ENCODE data around the gene SPTBN1. TPM values are rescaled to one million over a fixed set of nuclear protein-coding genes. Genes with fewer than 3 reads are reported as not detected.

The SPTBN1 gene
- polyA plus RNA-seq, 1 donor = 256 TPM

DNA sequence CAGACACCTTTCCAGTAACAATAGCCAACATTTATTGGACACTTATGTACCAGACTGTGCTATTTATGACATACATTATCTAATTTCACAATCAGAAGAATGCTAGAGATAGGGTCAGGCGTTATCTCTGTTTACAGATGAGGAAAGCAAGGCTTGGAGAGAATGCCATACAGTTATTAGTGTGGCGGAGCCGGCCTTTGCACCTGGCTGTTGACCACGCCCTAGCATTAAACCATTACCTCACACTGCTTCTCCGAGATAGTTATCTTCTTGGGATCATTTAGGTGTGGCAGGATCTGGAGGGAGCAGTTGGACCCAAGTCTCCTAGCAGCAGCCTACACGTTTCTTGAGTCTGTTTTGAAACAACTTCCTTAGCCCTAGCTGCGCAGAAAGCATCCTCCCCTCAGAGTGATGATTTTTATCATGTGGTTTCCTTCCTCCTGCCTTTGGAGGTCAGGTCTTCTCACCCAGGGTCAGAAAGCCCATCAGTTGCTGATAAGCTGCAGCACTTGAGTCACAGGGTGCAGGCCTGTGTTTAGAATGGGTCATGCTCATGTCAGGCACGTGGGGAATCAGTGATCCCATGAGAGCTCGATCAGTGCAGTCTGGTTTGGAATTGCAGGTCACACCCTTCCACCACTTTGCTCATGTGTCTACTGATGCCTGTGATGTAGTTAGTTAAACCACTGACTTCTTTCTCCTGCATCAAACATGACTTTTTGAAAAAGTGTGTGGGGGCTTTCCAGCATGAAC lies 118.2 kb downstream of the SPTBN1 start:
- no peak for DNase-seq (ENCODE audit: low read depth)

DNA sequence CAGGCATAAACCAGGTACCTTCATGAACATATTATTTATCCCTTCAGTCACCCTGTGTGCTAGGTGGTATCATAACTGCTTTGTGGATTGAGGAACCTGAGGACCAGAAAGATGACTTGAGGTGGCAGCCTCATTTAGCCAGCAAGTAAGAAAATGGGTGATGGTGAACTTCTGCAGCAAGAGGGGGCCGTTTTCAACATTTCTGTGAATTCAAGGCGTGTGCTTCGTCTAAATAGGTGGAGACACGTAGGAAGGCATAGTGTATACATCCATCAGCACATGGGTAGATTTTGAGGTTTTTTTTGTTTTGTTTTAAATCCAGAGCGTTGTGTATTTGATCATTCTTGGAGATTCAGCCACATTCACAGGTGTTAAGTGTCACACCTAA lies 118.7 kb downstream of the SPTBN1 start:
- DNase-seq (ENCODE audit: low read depth) = no peak

DNA sequence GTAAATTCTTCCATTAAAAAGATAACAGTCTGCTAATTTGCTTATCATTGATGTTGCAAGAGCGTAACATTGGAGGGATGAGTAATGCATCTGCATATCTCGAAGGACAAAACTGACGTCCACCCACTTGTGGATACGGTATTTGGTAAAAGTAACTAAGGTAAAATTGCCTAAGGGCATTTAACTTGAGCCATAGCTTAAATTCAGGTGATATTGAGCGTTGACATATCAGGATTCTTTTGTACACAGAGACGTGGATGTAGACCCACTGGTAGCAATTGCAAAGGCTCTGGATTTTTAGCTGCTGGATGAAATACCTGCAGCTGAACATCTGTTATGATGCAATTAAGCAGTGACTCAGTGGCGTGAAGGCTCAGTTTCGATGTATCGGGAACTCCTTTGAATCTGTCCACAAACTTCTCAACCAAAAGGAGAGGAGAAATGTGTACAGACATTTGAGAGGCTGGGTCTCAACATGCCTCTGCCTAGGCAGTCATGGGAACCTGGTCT lies 119.3 kb downstream of the SPTBN1 start:
- no peak for DNase-seq (ENCODE audit: low read depth)

DNA sequence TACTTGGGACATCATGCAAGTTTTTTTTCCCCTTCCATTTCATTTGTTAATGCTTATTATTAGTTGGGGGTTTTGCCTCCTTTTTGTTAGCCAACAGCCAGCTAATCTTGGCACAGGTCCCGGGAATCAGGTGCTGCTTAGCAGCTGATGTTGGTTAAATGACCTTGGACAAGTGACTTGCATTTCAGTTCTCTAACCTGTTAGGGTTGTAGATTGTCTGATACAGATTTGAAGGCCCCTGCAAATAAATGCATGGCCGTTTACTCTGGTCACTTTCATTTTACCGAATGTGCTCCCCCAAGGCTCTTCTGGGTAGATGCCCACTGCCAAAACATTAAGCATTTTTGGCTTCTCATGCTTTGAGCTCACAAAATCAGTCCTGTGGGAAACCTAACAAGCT lies 120.9 kb downstream of the SPTBN1 start:
- no peak for DNase-seq (ENCODE audit: low read depth)

DNA sequence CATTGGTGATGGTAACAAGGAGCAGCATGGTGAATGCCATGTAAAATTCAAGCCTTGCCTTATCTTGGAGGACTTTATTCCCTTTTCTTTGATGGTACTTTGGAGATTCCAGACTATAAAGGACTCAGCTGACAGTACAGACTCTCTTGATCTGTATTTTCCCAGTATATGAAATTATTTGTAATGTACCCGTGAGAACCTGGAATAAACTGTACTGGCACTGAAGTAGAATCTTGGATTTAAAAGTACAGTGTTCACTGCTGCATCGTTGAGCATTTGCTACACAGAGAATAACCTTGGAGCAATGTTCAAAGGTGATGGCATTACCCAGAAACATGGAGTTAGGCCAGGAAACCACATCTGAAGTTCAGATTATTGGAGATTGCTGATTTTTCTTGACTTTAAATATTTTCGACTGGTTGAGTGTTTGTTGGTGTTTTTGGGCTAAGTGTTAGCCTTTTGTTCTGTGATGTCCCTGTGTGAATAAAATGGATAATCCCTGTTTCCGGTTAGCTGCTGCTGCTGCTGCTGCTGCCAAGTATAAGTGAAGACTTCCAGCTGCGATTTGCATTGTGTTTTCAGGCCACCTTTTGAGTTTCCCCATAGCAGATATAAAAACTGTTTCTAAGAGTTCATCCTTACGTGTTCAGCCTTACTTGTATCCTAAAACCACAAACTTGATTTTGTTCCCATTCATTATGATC lies 122.0 kb downstream of the SPTBN1 start:
- DNase-seq (ENCODE audit: low read depth) = no peak

DNA sequence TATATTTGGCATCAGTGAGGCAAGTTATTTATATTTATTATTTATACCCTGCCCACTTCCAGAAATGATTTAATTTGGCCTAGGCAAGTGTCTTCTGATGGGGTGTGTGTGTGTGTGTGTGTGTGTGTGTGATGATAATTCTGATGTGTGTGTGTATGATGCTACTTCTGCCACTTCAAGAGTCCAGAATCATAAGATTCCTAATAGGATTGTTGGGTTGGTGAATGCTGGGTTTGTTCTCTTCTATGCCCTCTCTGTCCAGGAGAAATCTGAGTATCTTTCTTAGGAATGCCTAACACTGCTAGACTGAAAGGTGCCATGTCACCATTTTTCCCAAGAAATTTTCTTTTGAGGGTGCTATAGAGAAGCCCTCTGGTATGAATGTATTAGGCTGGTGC lies 122.5 kb downstream of the SPTBN1 start:
- no peak for DNase-seq (ENCODE audit: low read depth)

DNA sequence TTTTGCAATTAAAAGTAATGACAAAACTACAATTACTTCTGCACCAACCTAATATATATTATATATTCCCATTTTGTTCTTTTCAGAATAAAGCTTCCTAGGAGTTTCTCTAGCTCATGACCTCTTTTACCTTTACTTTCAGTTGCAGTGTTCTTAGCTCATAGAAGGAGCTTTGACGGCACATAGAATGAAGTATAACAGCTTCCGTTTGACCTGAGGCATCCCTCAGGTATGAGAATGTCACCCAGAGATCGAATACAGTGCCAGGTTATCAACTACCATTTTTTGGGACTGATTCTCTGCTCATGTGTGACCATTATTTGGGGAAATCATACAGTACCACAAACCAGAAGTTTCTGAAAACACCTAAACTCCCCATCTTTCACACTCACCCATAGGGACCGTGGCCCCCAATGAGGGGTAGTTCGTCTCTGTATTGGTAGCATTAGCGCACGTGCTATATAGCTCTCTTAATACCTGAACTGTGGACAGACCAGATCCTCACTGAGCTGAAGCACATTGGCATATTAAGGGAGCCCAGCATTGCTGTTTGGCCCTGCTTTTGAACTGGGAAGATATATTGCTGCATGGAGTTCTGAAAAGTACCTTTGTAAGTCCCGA lies 123.0 kb downstream of the SPTBN1 start:
- no peak for DNase-seq (ENCODE audit: low read depth)

DNA sequence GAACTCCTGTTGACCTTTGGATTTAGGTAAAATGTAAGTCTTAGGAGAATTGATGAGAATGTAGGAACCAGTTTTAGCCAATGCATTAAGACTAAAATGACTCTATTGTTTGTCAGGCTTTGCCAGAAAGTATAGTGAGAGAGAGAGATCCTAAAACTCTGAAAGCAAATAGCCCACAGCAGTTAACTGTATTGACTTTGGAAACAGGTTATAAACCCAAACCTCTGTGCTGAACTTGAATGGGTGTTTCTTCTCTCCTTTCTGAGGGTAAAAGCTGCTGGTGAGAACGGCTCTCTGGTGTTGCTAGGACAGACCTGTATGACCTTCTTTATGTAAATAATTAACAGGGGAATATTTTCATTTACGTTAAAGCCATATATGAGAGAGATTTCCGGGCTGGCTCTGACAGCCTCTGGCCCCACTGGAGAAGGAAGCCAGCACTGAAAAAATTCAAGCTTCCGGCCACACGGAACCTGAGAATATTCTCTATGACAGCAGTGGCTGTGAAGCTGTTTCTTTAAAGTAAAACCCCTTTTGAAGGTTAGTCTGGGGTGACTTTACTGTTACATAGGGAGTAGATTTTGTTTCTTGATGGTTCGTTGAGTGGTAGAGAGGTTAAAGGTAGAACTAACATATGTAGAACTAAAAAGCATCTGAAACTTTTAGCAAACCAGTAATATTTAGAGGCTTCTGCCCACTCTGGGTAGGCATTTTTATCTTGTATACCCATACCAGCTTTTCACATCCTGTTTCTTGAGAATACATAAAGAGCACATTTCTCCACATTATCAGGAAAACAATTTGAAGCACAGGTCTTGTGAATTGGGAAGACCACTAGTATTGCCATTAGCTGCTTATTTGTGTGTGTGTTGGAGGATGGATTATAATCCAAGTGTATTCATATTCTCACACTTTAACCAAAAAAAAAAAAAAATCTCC lies 123.8 kb downstream of the SPTBN1 start:
- DNase-seq (ENCODE audit: low read depth) = no peak

DNA sequence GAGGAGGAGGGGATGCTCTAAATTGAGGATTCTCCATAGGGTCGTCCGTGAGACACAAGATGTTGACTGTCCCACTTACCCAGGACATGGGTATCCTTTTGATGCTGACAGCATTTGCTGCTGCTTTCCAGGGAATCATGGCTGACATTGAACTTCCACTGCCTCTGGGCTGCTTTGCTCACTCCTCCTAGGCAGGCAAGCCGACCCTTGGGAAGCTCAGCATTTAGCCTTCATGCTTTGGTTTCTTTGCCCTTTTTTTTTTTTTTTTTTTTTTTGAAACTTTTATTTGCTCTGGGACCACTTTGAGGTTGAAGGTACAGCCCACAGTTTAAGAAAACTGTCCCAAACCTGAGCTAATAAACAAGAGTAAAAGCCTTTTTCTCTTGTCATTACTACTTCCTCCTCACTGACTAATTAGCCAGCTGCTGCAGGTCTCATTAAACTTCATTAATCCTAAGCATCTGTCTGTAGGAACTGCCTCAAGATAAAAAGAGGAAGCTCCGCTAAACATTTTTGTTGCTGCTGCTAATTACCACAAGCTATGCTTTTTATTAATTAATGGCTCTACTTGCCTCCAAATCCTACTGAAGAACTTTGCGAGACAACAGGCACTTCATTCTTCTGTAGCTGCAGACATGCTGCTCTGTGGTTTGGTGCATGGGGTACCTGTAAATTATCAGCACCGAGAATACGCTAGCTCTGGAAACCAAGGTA lies 125.4 kb downstream of the SPTBN1 start:
- no peak for DNase-seq (ENCODE audit: low read depth)

DNA sequence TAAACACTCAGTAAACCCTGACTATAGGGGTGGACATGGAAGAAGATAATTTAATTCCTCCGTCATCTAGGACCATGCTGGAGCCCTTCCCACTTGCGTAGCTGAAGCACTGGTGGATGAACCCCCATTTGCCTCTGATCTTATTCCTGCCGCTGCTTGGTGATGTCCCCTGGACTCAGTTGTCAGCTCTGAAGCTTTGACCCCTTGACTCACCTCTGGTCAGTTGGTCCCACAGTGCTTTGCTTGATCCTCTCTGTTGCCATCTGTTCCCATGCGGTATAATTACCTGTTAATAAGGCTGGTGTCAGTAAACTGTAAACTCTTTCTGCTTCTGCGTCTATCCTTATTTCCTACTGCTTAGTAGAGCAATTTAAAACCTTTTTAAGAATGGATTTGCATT lies 126.9 kb downstream of the SPTBN1 start:
- DNase-seq (ENCODE audit: low read depth) = no peak

DNA sequence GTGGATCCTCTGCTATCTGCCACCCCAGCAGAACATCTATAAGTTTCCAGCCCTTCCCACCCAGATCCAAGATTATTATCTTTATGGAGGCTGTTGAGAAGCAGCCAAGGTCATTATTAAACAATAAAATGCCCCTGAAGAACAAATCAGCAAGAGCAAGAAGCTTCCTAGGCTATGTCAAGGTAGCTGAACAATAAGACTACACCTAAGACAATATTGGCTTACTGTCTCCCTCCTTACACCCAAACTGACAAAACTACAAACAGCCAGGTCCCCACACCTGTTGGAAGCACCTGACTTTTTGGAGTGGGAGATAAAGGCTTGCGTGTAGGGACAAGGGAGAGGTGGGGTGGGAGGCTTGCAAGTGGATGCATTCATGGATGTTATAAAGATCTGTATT lies 128.5 kb downstream of the SPTBN1 start:
- DNase-seq (ENCODE audit: low read depth) = no peak

DNA sequence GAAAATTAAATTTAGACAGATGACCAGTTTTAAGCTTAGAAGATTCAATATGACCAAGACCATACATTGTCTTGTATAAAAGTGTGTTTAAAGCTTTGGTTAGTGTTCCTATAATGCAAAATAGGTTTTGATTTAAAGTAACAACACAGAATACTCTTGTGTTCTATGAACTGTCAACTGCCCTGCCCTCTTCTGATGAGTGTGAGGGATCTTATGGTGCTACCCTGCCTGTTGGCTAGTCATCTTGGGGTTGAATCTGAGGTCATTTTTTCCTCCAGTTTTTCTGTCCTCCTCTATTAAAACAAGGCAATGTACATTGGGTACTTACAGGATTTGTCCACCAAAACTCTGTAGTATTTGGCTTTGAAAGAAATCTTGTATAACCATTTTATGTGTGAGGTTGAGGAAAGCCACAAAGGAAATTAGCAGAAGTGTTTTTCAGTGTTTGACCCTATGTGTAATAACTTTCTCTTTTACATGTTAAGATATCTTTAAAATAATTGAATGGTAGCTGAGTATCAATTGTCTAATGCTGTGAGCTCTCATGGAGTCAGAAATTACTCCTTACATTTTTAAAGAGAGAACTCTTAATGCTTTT lies 129.1 kb downstream of the SPTBN1 start:
- DNase-seq (ENCODE audit: low read depth) = no peak

DNA sequence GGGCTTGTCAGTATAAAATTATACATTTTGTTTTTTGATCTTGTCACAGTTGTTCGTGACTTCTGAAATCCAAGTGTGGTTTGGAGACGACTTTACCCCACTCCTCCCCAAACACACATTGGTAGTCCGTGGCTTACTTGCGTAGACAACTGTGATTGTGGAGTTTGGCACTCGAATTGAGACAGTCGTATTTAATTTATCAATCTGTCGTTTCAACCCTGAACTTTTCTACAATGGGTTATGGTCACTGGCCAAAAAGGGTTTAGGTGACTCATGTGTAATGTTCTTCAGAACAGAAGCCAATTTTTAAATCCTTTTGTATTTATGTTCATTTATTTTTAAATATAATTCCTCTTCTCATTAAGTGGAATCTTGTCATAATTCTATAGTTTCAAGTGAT lies 129.9 kb downstream of the SPTBN1 start:
- DNase-seq (ENCODE audit: low read depth) = no peak

DNA sequence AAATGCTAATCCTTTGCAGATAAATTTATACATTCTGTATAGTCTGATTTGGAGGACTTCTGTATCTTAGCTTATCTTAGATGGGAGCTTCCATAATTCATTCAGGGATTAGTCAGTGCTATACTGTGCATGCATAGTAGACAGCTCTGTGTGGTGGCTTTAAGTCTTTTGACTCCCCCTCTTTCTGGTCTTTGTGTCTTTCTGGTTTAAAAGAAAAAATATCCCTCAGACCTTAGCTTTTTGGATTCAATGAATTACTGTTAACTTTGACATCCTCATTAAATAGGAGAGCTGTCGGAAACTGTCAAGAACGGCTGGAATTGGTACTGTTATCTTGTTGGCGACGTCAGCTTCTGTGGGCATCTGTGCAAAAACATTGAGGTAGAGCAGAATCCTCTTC lies 130.4 kb downstream of the SPTBN1 start:
- DNase-seq (ENCODE audit: low read depth) = no peak

DNA sequence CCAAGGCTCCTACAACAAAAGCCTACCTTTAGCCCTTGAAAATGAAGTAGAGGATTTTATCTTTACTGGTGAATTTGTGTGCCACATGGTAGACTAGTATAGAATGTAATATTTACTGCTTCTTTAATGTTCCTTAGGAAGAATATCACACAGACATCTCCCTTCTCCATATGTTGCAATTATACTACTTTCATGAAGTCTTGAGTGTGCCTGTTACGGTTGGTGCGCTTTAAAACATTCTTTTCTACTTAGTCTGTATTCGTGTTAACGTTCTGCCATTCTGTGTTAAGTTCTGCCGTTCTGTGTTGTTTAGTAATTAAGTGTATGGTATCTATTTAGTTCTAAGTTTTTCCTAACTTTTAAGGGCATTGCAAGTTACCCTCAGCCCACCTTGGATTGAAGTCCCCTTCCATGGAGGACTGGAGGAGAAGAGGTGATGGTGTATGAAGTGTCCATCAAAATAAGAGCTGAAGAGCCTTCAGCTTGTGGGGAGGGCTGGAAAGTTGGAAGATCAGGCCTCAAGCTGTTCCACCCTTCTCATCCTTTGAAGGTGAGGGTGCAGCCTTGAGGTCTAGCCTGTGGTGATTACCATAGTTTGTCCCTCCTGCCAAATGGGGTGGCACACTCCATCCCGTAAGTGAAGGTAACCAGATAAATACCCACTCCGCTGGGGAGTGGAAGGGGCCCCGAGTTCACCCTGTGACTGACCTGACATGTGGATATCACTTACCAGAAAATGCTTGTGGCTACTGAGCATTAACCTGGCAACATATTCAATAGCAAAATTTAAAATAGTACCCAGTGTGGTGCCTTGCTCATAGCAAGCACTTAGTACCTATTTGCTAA lies 131.3 kb downstream of the SPTBN1 start:
- no peak for DNase-seq (ENCODE audit: low read depth)

DNA sequence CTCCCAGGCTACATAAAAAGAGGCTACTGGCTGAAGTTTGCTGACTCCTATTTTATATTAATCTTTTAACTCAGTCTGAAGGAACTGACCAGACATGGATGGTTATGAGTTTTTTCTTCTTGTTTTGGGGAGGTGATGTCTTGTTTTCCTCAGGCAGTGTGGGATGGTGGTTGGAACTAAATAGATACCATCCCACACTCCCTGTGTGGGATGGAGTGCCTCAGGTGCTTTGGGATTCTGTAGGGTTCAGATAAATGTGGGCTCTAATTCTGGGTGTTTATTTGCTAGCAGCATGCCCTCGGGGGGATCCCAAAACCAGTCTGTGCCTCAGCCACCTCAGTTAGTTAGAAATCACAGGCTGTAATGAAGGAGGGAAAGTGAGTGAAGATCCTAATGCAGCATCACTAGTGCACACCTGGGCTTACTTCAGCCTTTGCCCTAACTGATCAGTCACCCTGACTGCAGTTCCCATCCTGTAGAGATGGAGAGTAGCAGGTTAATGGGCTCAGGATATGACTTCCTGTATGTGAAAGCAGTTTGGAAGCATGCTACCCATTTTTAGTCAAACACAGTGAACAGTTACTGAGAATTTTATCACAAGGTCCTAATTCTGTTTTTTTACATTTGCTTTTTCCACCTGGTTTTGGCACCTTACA lies 132.2 kb downstream of the SPTBN1 start:
- no peak for DNase-seq (ENCODE audit: low read depth)

DNA sequence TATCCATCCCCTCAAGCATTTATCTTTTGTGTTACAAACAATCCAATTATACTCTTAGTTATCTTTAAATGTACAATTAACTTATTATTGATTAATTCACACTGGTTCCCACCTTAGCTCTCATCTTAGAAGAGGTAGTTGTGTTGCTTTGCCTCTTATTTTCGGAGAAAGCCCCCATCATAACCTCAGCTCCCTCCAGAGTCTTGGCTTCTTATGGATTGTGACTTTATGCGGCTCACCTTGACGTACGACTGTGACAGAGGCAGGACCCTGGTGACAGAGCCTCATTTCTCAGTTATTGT lies 132.9 kb downstream of the SPTBN1 start:
- no peak for DNase-seq (ENCODE audit: low read depth)

DNA sequence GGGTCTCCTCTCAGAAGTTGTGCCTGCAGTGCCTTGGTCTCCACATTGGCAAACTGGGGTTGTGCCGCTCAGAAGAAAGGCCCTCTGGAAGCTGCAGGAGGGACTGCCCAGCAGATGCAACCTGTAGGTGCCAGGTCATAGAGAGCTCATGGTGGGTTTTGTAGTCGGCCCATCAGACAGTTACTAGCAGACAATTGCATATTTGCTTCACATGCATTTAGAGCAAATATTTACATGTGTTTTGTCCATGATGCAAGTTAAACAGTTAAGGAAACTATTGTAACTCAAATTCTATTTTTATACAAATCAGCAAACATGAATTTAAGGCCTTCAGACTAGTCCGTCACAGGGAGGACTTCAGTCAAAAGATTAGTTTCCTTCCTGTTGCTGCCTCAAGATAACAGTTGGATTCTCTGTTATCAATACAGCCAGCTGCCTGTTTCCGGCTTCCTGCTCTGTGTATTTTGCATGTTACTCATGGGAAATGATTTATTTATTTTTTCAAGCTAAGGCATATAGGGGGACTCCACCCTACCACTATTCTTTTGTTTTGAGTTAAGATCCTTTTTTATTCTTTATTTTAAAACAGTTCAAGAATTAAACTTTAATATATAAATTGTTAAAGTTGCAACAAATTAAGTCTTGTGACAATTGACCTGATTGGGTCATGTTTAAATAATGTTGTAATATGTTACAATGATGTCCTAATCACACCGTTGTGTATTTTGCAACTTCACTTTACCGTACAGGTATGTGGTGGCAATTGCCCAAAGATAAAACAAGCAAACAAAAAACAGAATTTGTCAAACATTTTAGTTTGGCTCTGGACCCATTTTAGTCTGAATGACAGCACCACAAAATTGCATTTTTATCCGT lies 133.5 kb downstream of the SPTBN1 start:
- no peak for DNase-seq (ENCODE audit: low read depth)

All from forelimb muscle (tissue), 1 donor.